Skeletal muscle tissue (tissue), 4 donors: ENCODE results near the gene IDH3G. TPM values are rescaled to one million over a fixed set of nuclear protein-coding genes. Genes with fewer than 3 reads are reported as not detected.

Experiments
- H3K27ac ChIP-seq: one replicate; pipeline ENCODE4 v1.7.0; 2013; ENCODE audit warnings: mild to moderate bottlenecking, low read depth, low read length, inconsistent platforms
- H3K27me3 ChIP-seq, 3 donors: one replicate each; pipeline ENCODE4 v1.7.0; 2013; ENCODE audit warnings: low read length in 3 of 3; ENCODE audit not compliant: control insufficient read depth in 3 of 3, insufficient read depth in 3 of 3
- H3K36me3 ChIP-seq, 3 donors: one replicate each; pipeline ENCODE4 v1.7.0; 2013; ENCODE audit warnings: low read length in 3 of 3; ENCODE audit not compliant: control insufficient read depth in 3 of 3, insufficient read depth in 3 of 3
- H3K4me1 ChIP-seq, 3 donors: one replicate each; pipeline ENCODE4 v1.7.0; 2013; ENCODE audit warnings: low read length in 3 of 3, mild to moderate bottlenecking in 3 of 3; ENCODE audit not compliant: control insufficient read depth in 3 of 3, insufficient read depth in 3 of 3
- H3K4me3 ChIP-seq, 3 donors: one replicate each; pipeline ENCODE4 v1.7.0; 2013; ENCODE audit warnings: low read length in 3 of 3
- H3K9ac ChIP-seq, 3 donors: one replicate each; pipeline ENCODE4 v1.7.0; 2013; ENCODE audit warnings: low read length in 3 of 3, mild to moderate bottlenecking in 3 of 3, moderate library complexity in 2 of 3, low read depth in 1 of 3
- H3K9me3 ChIP-seq, 3 donors: one replicate each; pipeline ENCODE4 v1.7.0; 2013; ENCODE audit warnings: low read length in 3 of 3; ENCODE audit not compliant: control insufficient read depth in 3 of 3
- total RNA-seq: library from RNA; depleted of rRNA; stranded (reverse); fragments of >200 nt; gene quantifications from one replicate; pipeline ENCODE4 v1.2.3, GENCODE V29; 2014
- donor health status: Osteomylitis.

The IDH3G gene
- total RNA-seq, result 25.1 TPM

- Histone ChIP-seq H3K4me1 (peaks cover 38 to 51% (median 38%) of the 10 kb centered on the region in 3 donors), H3K36me3 (peaks cover 11 to 21% (median 17%) of the 10 kb centered on the region in 3 donors), H3K4me3 (peak within 1 kb of the TSS; percentile 78 to 83 (median 82)), H3K9ac (peak within 1 kb of the TSS; percentile 81 to 93 (median 92)), H3K27ac (peak within 1 kb of the TSS; percentile 90), H3K9me3 (no peaks in the 10 kb centered on the region), H3K27me3 (no peaks in the 10 kb centered on the region)
These were observed at the start of gene IDH3G, which contains the start of gene SSR4 for GRCh38 chrX:153794018-153794896. Gene IDH3G, minus strand, starts transcription at chrX:153794375. Its CDS starts 49 bp downstream, at chrX:153794326. Gene SSR4, plus strand, starts transcription at chrX:153794668. Its CDS starts 20 bp downstream, at chrX:153794688.

GRCh38 chrX:153836921-153837320, 42.7 kb upstream of the IDH3G start:
- no peaks in the 10 kb centered on the region for H3K36me3 ChIP-seq
- H3K27me3 ChIP-seq, result peaks cover 0 to 9% (median 0%) of the 10 kb centered on the region in 3 donors
- no peak overlapping the region for H3K4me3 ChIP-seq
- no peak overlapping the region for H3K9ac ChIP-seq
- H3K9me3 ChIP-seq, result no peaks in the 10 kb centered on the region
- H3K4me1 ChIP-seq, result peaks cover 0 to 3% (median 0%) of the 10 kb centered on the region in 3 donors
- H3K27ac ChIP-seq, result no peak overlapping the region

- H3K9ac ChIP-seq, result no peak overlapping the region
- H3K4me1 ChIP-seq, result peaks cover 0 to 3% (median 0%) of the 10 kb centered on the region in 3 donors
- peaks cover 0 to 23% (median 3%) of the 10 kb centered on the region in 3 donors for H3K27me3 ChIP-seq
- no peak overlapping the region for H3K27ac ChIP-seq
- H3K4me3 ChIP-seq, result no peak overlapping the region
- H3K36me3 ChIP-seq, result no peaks in the 10 kb centered on the region
- no peaks in the 10 kb centered on the region for H3K9me3 ChIP-seq
These were observed 38.6 kb upstream of the IDH3G start for GRCh38 chrX:153832728-153833127.

GRCh38 chrX:153831429-153832150, 37.4 kb upstream of the IDH3G start:
- H3K36me3 ChIP-seq, result no peaks in the 10 kb centered on the region
- H3K4me1 ChIP-seq, result peaks cover 0 to 3% (median 0%) of the 10 kb centered on the region in 3 donors
- H3K4me3 ChIP-seq, result no peak overlapping the region
- peaks cover 0 to 25% (median 3%) of the 10 kb centered on the region in 3 donors for H3K27me3 ChIP-seq
- no peak overlapping the region for H3K27ac ChIP-seq
- no peaks in the 10 kb centered on the region for H3K9me3 ChIP-seq
- no peak overlapping the region for H3K9ac ChIP-seq

GRCh38 chrX:153830640-153831428, 36.7 kb upstream of the IDH3G start:
- Histone ChIP-seq H3K9ac (no peak overlapping the region), H3K27ac (no peak overlapping the region), H3K36me3 (no peaks in the 10 kb centered on the region), H3K9me3 (no peaks in the 10 kb centered on the region), H3K4me3 (no peak overlapping the region), H3K4me1 (peaks cover 0 to 3% (median 0%) of the 10 kb centered on the region in 3 donors), H3K27me3 (peaks cover 0 to 25% (median 3%) of the 10 kb centered on the region in 3 donors)

GRCh38 chrX:153829799-153830639, 35.8 kb upstream of the IDH3G start, which contains the start of gene PDZD4:
Gene PDZD4, minus strand, starts transcription at chrX:153830544. Its CDS starts 246 bp downstream, at chrX:153830298.
- Histone ChIP-seq H3K9me3 (no peaks in the 10 kb centered on the region), H3K27ac (no peak within 1 kb of the TSS), H3K36me3 (no peaks in the 10 kb centered on the region), H3K27me3 (peaks cover 0 to 25% (median 3%) of the 10 kb centered on the region in 3 donors), H3K4me3 (peak within 1 kb of the TSS in 2 of 3 donors; percentile 1 to 35), H3K9ac (peak within 1 kb of the TSS in 1 of 3 donors; percentile 16), H3K4me1 (peaks cover 0 to 3% (median 0%) of the 10 kb centered on the region in 3 donors)

- Histone ChIP-seq H3K4me3 (peak overlapping the region in 2 of 3 donors; percentile 1 to 35), H3K27me3 (peaks cover 0 to 26% (median 3%) of the 10 kb centered on the region in 3 donors), H3K9ac (peak overlapping the region in 1 of 3 donors; percentile 16), H3K36me3 (no peaks in the 10 kb centered on the region), H3K4me1 (peaks cover 0 to 3% (median 0%) of the 10 kb centered on the region in 3 donors), H3K9me3 (no peaks in the 10 kb centered on the region), H3K27ac (no peak overlapping the region)
These were observed 35.3 kb upstream of the IDH3G start for GRCh38 chrX:153829549-153829798.

- Histone ChIP-seq H3K9me3 (no peaks in the 10 kb centered on the region), H3K4me3 (peak overlapping the region; percentile 1 to 38 (median 35)), H3K27ac (no peak overlapping the region), H3K27me3 (peaks cover 0 to 28% (median 4%) of the 10 kb centered on the region in 3 donors), H3K36me3 (no peaks in the 10 kb centered on the region), H3K9ac (peak overlapping the region in 1 of 3 donors; percentile 16), H3K4me1 (peaks cover 0 to 3% (median 0%) of the 10 kb centered on the region in 3 donors)
These were observed 34.8 kb upstream of the IDH3G start for GRCh38 chrX:153828723-153829548.
